ENCODE results near the gene DHX35. TPM values are rescaled to one million over a fixed set of nuclear protein-coding genes. Genes with fewer than 3 reads are reported as not detected.

The DHX35 gene
- total and polyA plus RNA-seq, 8 donors: 4.7 to 33.8 (median 8.8) TPM

DNA sequence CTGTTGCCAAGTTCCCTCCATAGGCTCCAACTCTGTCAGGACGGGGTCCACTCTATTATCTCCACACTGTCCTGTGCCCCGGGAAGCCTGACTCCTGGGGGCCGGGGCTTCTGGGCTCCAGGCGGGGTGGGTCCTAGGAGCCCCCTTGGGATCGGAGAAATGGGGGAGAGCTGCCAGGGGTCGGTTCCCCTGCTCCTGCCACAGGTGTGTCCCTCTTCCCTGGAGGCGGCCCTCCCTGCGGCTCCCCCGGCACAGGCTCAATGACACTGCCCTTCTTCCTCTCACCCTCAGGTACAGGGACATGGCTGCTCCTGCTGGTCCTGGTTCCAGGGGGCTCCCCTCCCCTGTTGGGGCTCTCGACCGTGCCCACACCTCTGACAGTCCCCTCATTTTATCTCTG is 110.0 kb downstream of the DHX35 start:
- DNase-seq: no peak
- peaks cover 0 to 49% (median 28%) of the 10 kb centered on the region in 3 donors for H3K27me3 ChIP-seq
- H3K4me1 ChIP-seq: no peaks in the 10 kb centered on the region
- H3K27ac ChIP-seq: no peak overlapping the region
- 76 to 89% (median 87%) methylated on average over 9 to 11 of the region's 11 CpGs for WGBS, 5 donors
- H3K9me3 ChIP-seq: peaks cover 0 to 12% (median 9%) of the 10 kb centered on the region in 4 donors
- TF ChIP-seq POLR2AphosphoS5 (IDR thresholded peaks at IDR 0.05) (no peak), EP300 (IDR thresholded peaks at IDR 0.05) (no peak), POLR2A (IDR thresholded peaks at IDR 0.05) (no peak)
- TF ChIP-seq, protein P1, sequence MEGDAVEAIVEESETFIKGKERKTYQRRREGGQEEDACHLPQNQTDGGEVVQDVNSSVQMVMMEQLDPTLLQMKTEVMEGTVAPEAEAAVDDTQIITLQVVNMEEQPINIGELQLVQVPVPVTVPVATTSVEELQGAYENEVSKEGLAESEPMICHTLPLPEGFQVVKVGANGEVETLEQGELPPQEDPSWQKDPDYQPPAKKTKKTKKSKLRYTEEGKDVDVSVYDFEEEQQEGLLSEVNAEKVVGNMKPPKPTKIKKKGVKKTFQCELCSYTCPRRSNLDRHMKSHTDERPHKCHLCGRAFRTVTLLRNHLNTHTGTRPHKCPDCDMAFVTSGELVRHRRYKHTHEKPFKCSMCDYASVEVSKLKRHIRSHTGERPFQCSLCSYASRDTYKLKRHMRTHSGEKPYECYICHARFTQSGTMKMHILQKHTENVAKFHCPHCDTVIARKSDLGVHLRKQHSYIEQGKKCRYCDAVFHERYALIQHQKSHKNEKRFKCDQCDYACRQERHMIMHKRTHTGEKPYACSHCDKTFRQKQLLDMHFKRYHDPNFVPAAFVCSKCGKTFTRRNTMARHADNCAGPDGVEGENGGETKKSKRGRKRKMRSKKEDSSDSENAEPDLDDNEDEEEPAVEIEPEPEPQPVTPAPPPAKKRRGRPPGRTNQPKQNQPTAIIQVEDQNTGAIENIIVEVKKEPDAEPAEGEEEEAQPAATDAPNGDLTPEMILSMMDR (IDR thresholded peaks at IDR 0.05): no peak
- intact Hi-C loops (cut with DNase I; ENCODE audit: low total_unique reads): no loop called here
- no peak overlapping the region for H3K4me3 ChIP-seq
- no peaks in the 10 kb centered on the region for H3K36me3 ChIP-seq

DNA sequence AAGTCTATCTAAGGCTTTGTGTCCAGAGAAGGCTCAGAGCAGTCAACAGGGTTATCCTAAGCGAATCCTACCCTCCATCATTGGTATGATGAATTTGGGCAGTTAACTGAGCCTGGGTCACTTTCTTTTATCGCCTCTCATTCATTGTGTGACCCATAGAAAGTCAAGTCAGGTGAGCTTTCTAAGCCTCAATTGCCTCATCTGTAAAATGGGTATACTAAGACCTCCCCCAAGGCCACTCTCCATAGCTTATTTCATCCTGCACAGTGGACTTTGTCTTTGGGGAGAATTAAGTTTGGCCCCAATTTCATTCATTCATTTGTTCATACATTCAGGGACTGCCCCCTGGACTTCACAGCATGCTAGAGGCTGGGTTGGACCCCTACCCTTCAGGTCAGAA is 110.5 kb downstream of the DHX35 start:
- WGBS, 5 donors: 79 to 96% (median 92%) methylated on average over 2 of the region's 2 CpGs

DNA sequence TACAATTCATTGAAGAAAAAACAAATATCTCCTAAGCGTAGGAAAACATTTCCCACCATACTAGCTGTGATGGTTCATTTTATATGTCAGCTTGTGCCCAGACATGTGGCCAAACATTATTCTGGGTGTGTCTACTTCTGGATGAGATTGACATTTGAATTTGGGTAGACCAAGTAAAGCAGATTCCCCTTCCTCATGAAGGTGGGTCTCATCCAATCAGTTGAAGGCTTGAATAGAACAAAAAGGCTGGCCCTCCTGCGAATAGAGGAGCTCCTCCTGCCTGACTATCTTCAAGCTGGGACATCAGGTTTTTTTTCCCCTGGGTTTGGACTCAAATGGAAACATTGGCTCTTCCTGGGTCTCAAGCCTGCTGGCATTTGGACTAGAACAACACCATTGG is 113.6 kb downstream of the DHX35 start:
- no peak for TF ChIP-seq POLR2AphosphoS5 (IDR thresholded peaks at IDR 0.05)
- TF ChIP-seq EP300 (IDR thresholded peaks at IDR 0.05): no peak
- TF ChIP-seq POLR2A (IDR thresholded peaks at IDR 0.05): no peak
- TF ChIP-seq, protein P1 (IDR thresholded peaks at IDR 0.05): no peak
- peaks cover 0 to 46% (median 23%) of the 10 kb centered on the region in 3 donors for H3K27me3 ChIP-seq
- no peaks in the 10 kb centered on the region for H3K4me1 ChIP-seq
- no peak overlapping the region for H3K27ac ChIP-seq
- no peak for DNase-seq
- H3K36me3 ChIP-seq: no peaks in the 10 kb centered on the region
- no peak overlapping the region for H3K4me3 ChIP-seq
- 82 to 91% (median 88%) methylated on average over 2 of the region's 2 CpGs for WGBS, 5 donors
- no peaks in the 10 kb centered on the region for H3K9me3 ChIP-seq
- intact Hi-C loops (cut with DNase I; ENCODE audit: low total_unique reads): no loop called here

More for the DNA sequence above, 110.5 kb downstream of the DHX35 start:
- H3K4me3 ChIP-seq: no peak overlapping the region
- peaks cover 0 to 55% (median 28%) of the 10 kb centered on the region in 3 donors for H3K27me3 ChIP-seq
- no peak for DNase-seq
- H3K4me1 ChIP-seq: no peaks in the 10 kb centered on the region
- TF ChIP-seq POLR2A (IDR thresholded peaks at IDR 0.05) (no peak), POLR2AphosphoS5 (IDR thresholded peaks at IDR 0.05) (no peak), EP300 (IDR thresholded peaks at IDR 0.05) (no peak)
- TF ChIP-seq, protein P1 (IDR thresholded peaks at IDR 0.05): no peak
- peaks cover 0 to 12% (median 9%) of the 10 kb centered on the region in 4 donors for H3K9me3 ChIP-seq
- intact Hi-C loops (cut with DNase I; ENCODE audit: low total_unique reads): no loop called here
- H3K27ac ChIP-seq: no peak overlapping the region
- H3K36me3 ChIP-seq: no peaks in the 10 kb centered on the region

DNA sequence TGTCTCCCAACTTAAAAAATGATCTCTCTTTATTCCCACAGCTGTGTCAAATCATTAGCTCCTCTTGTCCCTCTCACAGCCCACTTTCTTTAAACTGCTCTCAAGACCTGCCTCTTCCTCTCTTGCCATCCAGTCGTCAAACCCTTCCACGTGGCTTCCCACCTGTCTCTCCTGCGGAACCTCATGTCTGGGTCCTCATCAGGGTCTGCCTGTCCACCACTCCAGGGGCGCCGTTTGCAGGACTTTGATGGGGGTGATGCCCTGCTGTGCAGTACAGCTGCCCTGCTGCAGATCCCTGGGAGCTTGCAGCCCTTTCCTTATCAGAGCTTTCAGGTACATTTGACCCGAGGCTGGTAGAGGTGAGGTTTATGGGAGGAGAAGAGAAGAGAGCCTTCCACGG is 114.8 kb downstream of the DHX35 start:
- 35 to 48% (median 39%) methylated on average over 7 of the region's 7 CpGs for WGBS, 5 donors
- H3K27me3 ChIP-seq: peaks cover 0 to 50% (median 25%) of the 10 kb centered on the region in 3 donors
- no peak overlapping the region for H3K27ac ChIP-seq
- no peaks in the 10 kb centered on the region for H3K4me1 ChIP-seq
- intact Hi-C loops (cut with DNase I; ENCODE audit: low total_unique reads): no loop called here
- H3K9me3 ChIP-seq: no peaks in the 10 kb centered on the region
- H3K4me3 ChIP-seq: no peak overlapping the region
- TF ChIP-seq EP300 (IDR thresholded peaks at IDR 0.05) (no peak), POLR2AphosphoS5 (IDR thresholded peaks at IDR 0.05) (no peak), POLR2A (IDR thresholded peaks at IDR 0.05) (no peak)
- TF ChIP-seq, protein P1 (IDR thresholded peaks at IDR 0.05): no peak
- H3K36me3 ChIP-seq: no peaks in the 10 kb centered on the region
- no peak for DNase-seq

All from stomach (tissue), 9 donors.